Panc1 (cell line): Measurements from ENCODE around the gene NEAT1.

Experiments
- POLR2AphosphoS5 ChIP-seq: IDR thresholded peaks from 2 replicates; pipeline ENCODE4 v1.6.1; 2012; ENCODE audit warnings: mild to moderate bottlenecking, low read depth, low read length, moderate library complexity
- REST ChIP-seq, 2 experiments: IDR thresholded peaks; 2 replicates each; pipeline ENCODE4 v1.6.1; 2011 to 2012; ENCODE audit warnings: low read depth in 2 of 2, control low read depth in 1 of 2, low read length in 1 of 2, mild to moderate bottlenecking in 1 of 2, moderate library complexity in 1 of 2; ENCODE audit not compliant: insufficient read depth in 1 of 2
- SIN3A ChIP-seq: IDR thresholded peaks from 2 replicates; pipeline ENCODE4 v1.6.1; 2012; ENCODE audit warnings: low read depth, mild to moderate bottlenecking, low read length, moderate library complexity, borderline replicate concordance; ENCODE audit not compliant: insufficient read depth
- TF ChIP-seq, protein P1 (sequence below): fragments of 450-650 bp; IDR thresholded peaks from 2 replicates; pipeline ENCODE4 v1.5.1; 2017; ENCODE audit warnings: mild to moderate bottlenecking

GRCh38 chr11:65396769-65397745 is 25.5 kb upstream of the NEAT1 start:
- TF ChIP-seq, protein P1, sequence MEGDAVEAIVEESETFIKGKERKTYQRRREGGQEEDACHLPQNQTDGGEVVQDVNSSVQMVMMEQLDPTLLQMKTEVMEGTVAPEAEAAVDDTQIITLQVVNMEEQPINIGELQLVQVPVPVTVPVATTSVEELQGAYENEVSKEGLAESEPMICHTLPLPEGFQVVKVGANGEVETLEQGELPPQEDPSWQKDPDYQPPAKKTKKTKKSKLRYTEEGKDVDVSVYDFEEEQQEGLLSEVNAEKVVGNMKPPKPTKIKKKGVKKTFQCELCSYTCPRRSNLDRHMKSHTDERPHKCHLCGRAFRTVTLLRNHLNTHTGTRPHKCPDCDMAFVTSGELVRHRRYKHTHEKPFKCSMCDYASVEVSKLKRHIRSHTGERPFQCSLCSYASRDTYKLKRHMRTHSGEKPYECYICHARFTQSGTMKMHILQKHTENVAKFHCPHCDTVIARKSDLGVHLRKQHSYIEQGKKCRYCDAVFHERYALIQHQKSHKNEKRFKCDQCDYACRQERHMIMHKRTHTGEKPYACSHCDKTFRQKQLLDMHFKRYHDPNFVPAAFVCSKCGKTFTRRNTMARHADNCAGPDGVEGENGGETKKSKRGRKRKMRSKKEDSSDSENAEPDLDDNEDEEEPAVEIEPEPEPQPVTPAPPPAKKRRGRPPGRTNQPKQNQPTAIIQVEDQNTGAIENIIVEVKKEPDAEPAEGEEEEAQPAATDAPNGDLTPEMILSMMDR, result no peak
- no peak for TF ChIP-seq POLR2AphosphoS5
- no peak for TF ChIP-seq REST (IDR thresholded peaks at IDR 0.05; ENCODE audit: insufficient read depth in 1 of 2, low read depth in 2 of 2, low read length in 1 of 2)
- no peak for TF ChIP-seq SIN3A
